Measurements from ENCODE around the gene COL4A2.

COL4A2 gene

DNA sequence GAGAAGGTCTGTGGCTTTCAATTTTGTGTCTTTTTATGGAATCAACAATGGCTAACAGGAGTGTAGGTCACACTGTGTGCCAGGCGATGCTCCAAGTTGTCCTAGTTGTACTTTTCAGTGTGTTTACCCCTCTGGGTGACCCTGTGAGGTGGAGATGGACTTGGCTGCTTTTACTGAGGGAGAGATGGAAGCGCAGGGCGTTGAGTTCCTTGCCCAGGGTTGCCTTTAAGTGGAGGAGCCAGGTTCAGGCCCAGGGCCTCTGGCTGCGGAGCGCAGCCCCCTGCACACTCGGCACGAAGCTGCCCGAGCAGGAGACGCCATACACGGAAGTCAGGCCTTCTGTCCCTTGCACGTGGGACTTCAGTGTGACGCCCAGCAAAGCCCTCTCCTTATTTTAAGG, 141.6 kb downstream of the COL4A2 start:
- no peaks in the 10 kb centered on the region for H3F3A ChIP-seq (ENCODE audit: low read depth)
- no peak overlapping the region for H3K4me3 ChIP-seq (ENCODE audit: low read length, poor library complexity, severe bottlenecking)
- no peaks in the 10 kb centered on the region for H3K36me3 ChIP-seq (ENCODE audit: insufficient read depth, low read length)
- no peak for TF ChIP-seq EZH2phosphoT487 (IDR thresholded peaks at IDR 0.05; ENCODE audit: borderline replicate concordance)
- TF ChIP-seq, protein P1, sequence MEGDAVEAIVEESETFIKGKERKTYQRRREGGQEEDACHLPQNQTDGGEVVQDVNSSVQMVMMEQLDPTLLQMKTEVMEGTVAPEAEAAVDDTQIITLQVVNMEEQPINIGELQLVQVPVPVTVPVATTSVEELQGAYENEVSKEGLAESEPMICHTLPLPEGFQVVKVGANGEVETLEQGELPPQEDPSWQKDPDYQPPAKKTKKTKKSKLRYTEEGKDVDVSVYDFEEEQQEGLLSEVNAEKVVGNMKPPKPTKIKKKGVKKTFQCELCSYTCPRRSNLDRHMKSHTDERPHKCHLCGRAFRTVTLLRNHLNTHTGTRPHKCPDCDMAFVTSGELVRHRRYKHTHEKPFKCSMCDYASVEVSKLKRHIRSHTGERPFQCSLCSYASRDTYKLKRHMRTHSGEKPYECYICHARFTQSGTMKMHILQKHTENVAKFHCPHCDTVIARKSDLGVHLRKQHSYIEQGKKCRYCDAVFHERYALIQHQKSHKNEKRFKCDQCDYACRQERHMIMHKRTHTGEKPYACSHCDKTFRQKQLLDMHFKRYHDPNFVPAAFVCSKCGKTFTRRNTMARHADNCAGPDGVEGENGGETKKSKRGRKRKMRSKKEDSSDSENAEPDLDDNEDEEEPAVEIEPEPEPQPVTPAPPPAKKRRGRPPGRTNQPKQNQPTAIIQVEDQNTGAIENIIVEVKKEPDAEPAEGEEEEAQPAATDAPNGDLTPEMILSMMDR (conservative IDR thresholded peaks at IDR 0.05; ENCODE audit: low read length) = no peak
- no peaks in the 10 kb centered on the region for H3K9me2 ChIP-seq (replicated peaks; ENCODE audit: low read depth, low read length)
- H3K4me1 ChIP-seq (ENCODE audit: insufficient read depth, low read length, poor library complexity, severe bottlenecking) = no peaks in the 10 kb centered on the region
- H4K20me1 ChIP-seq (ENCODE audit: insufficient read depth, low read length, poor library complexity, severe bottlenecking) = no peaks in the 10 kb centered on the region
- H3K4me2 ChIP-seq (ENCODE audit: low read depth, low read length, poor library complexity, severe bottlenecking) = no peak overlapping the region
- no peaks in the 10 kb centered on the region for H3K9me3 ChIP-seq (ENCODE audit: insufficient read depth, low read depth, low read length)
- no peaks in the 10 kb centered on the region for H3K27me3 ChIP-seq (ENCODE audit: insufficient read depth, low read length, poor library complexity, severe bottlenecking)
- H2AFZ ChIP-seq (ENCODE audit: low read length) = no peak overlapping the region
- H3K9ac ChIP-seq (ENCODE audit: low read depth, low read length, poor library complexity, severe bottlenecking) = no peak overlapping the region
- H3K79me2 ChIP-seq (ENCODE audit: insufficient read depth, low read length) = no peaks in the 10 kb centered on the region

DNA sequence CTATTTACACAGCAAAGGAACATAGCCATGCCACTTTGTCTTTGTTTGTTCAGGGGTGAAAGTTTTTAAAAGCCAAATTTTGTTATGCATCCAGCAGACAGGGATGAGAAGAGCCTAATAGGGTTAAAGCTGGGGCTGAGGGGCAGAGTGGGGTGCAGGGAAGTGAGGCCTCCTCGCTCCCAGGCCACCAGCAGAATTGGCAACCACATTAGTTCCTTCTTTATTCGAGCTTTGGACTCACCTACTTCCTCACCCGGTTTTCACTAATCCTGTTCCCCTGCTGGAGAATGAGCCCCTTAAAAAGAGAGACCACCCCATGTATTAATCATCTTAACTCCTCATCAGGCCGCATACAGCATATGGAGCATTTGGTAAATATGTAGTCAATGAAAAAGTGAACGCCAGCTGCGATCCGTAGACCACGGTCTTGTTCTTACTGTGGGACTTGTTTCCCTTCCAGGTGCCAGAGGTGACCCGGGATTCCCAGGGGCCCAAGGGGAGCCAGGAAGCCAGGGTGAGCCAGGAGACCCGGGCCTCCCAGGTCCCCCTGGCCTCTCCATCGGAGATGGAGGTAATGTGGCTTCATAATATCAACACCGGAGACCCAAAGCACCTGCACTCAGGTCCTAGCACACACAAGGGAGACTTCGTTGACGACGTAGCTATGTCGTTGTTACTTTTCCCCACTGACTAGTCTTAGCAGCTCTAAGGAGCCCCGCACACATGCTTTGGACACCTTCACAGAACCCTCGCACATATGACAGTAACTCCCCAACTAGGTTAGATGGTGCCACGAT, 142.3 kb downstream of the COL4A2 start:
- Histone ChIP-seq H3K79me2 (ENCODE audit: insufficient read depth, low read length) (no peaks in the 10 kb centered on the region), H3K36me3 (ENCODE audit: insufficient read depth, low read length) (no peaks in the 10 kb centered on the region), H4K20me1 (ENCODE audit: insufficient read depth, low read length, poor library complexity, severe bottlenecking) (no peaks in the 10 kb centered on the region), H3K9me2 (replicated peaks; ENCODE audit: low read depth, low read length) (no peaks in the 10 kb centered on the region), H3K9ac (ENCODE audit: low read depth, low read length, poor library complexity, severe bottlenecking) (no peak overlapping the region), H3K27me3 (ENCODE audit: insufficient read depth, low read length, poor library complexity, severe bottlenecking) (no peaks in the 10 kb centered on the region), H3K4me1 (ENCODE audit: insufficient read depth, low read length, poor library complexity, severe bottlenecking) (no peaks in the 10 kb centered on the region), H3K4me3 (ENCODE audit: low read length, poor library complexity, severe bottlenecking) (no peak overlapping the region), H3K9me3 (ENCODE audit: insufficient read depth, low read depth, low read length) (no peaks in the 10 kb centered on the region), H3F3A (ENCODE audit: low read depth) (no peaks in the 10 kb centered on the region), H3K4me2 (ENCODE audit: low read depth, low read length, poor library complexity, severe bottlenecking) (no peak overlapping the region), H2AFZ (ENCODE audit: low read length) (no peak overlapping the region)
- TF ChIP-seq, protein P1 (conservative IDR thresholded peaks at IDR 0.05; ENCODE audit: low read length) = no peak
- no peak for TF ChIP-seq EZH2phosphoT487 (IDR thresholded peaks at IDR 0.05; ENCODE audit: borderline replicate concordance)

DNA sequence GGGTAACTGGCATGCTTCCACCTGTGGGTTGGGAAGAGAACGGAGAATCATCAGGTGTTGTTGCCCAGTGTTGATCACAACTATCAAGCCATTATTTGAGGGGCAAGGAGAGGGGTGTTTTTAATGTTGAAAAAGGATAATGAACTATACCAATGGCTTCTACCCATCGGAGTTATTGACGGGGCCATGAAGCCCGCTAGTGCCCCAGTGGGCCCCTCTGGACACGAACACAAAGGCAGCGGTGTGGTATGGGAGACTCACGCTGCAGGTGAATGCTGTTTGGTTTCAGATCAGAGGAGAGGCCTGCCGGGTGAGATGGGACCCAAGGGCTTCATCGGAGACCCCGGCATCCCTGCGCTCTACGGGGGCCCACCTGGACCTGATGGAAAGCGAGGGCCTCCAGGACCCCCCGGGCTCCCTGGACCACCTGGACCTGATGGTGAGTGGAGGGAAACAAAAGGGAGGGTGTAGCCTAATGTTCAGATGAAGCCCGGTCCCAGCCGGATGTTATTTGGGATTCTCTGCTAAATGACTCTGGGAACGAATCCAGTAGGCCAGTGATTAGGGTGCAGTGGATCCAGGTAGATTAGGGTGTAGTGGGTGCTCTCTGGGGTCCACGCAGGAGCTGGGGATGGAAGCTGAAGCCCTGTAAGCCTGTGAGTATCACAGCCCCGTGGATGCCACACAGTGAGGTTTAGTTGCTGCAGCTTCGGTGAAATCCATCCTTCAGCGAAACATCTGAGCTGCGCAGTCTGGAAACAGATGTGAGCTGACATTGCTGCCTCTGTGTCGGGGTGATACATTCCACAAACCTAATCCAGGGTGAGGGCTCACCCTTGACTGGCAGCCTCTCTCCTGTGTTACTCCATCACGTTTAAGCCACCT, 143.2 kb downstream of the COL4A2 start:
- H2AFZ ChIP-seq (ENCODE audit: low read length) = no peak overlapping the region
- no peak overlapping the region for H3K4me3 ChIP-seq (ENCODE audit: low read length, poor library complexity, severe bottlenecking)
- H3K4me1 ChIP-seq (ENCODE audit: insufficient read depth, low read length, poor library complexity, severe bottlenecking) = no peaks in the 10 kb centered on the region

More for the DNA sequence above, 143.2 kb downstream of the COL4A2 start:
- H3K4me2 ChIP-seq (ENCODE audit: low read depth, low read length, poor library complexity, severe bottlenecking) = no peak overlapping the region
- no peaks in the 10 kb centered on the region for H3K79me2 ChIP-seq (ENCODE audit: insufficient read depth, low read length)
- no peaks in the 10 kb centered on the region for H3K36me3 ChIP-seq (ENCODE audit: insufficient read depth, low read length)
- no peaks in the 10 kb centered on the region for H3K9me2 ChIP-seq (replicated peaks; ENCODE audit: low read depth, low read length)
- no peaks in the 10 kb centered on the region for H4K20me1 ChIP-seq (ENCODE audit: insufficient read depth, low read length, poor library complexity, severe bottlenecking)
- no peaks in the 10 kb centered on the region for H3F3A ChIP-seq (ENCODE audit: low read depth)
- H3K27me3 ChIP-seq (ENCODE audit: insufficient read depth, low read length, poor library complexity, severe bottlenecking) = no peaks in the 10 kb centered on the region
- no peak overlapping the region for H3K9ac ChIP-seq (ENCODE audit: low read depth, low read length, poor library complexity, severe bottlenecking)
- no peak for TF ChIP-seq EZH2phosphoT487 (IDR thresholded peaks at IDR 0.05; ENCODE audit: borderline replicate concordance)
- no peaks in the 10 kb centered on the region for H3K9me3 ChIP-seq (ENCODE audit: insufficient read depth, low read depth, low read length)
